Measurements from ENCODE around the gene PAK4.

The PAK4 gene

GRCh38 chr19:39126312-39127187 is 964 bp downstream of the PAK4 start:
- H3K4me3 ChIP-seq (ENCODE audit: low read depth, low read length) = peak overlapping the region; percentile 93
- TF ChIP-seq CTCF (IDR thresholded peaks at IDR 0.05; ENCODE audit: low read depth, low read length) = no peak

GRCh38 chr19:39127812-39128515 is 2.4 kb downstream of the PAK4 start:
- TF ChIP-seq CTCF (IDR thresholded peaks at IDR 0.05; ENCODE audit: low read depth, low read length) = no peak
- H3K4me3 ChIP-seq (ENCODE audit: low read depth, low read length) = no peak overlapping the region

- no peak for TF ChIP-seq CTCF (IDR thresholded peaks at IDR 0.05; ENCODE audit: low read depth, low read length)
- no peak overlapping the region for H3K4me3 ChIP-seq (ENCODE audit: low read depth, low read length)
These were observed 3.0 kb downstream of the PAK4 start for GRCh38 chr19:39128516-39129079.

GRCh38 chr19:39129116-39129515 is 3.5 kb downstream of the PAK4 start:
- TF ChIP-seq CTCF (IDR thresholded peaks at IDR 0.05; ENCODE audit: low read depth, low read length) = no peak
- no peak overlapping the region for H3K4me3 ChIP-seq (ENCODE audit: low read depth, low read length)

- H3K4me3 ChIP-seq (ENCODE audit: low read depth, low read length) = no peak overlapping the region
- no peak for TF ChIP-seq CTCF (IDR thresholded peaks at IDR 0.05; ENCODE audit: low read depth, low read length)
These were observed 5.0 kb downstream of the PAK4 start for GRCh38 chr19:39130337-39131254.

GRCh38 chr19:39131255-39131755 is 5.7 kb downstream of the PAK4 start:
- TF ChIP-seq CTCF (IDR thresholded peaks at IDR 0.05; ENCODE audit: low read depth, low read length) = no peak
- no peak overlapping the region for H3K4me3 ChIP-seq (ENCODE audit: low read depth, low read length)

All from WI38 (cell line).